ENCODE data around the gene APOD. TPM values are rescaled to one million over a fixed set of nuclear protein-coding genes. Genes with fewer than 3 reads are reported as not detected.

The APOD gene
- total and polyA plus RNA-seq, 2 of the 8 experiments (the other 6 are each of a cell fraction or from before 2014, with no cell fraction given) = not detected

GRCh38 chr3:195571361-195571760, 12.4 kb downstream of the APOD start:
- FAIRE-seq (no peak), DNase-seq (ENCODE audit: low read depth in 1 of 2, low spot score in 2 of 2) (no peak)
- Histone ChIP-seq H3K9me3 (ENCODE audit: insufficient read depth in 2 of 2, low read depth in 1 of 2, low read length in 1 of 2) (no peaks in the 10 kb centered on the region; a peak in 1 of 4 replicates), H2BK20ac (ENCODE audit: low read length) (no peak overlapping the region), H3K79me2 (ENCODE audit: control insufficient read depth in 1 of 2, insufficient read depth in 2 of 2, low read length in 2 of 2) (no peaks in the 10 kb centered on the region), H2AK5ac (ENCODE audit: low read depth, low read length) (no peak overlapping the region), H2BK120ac (replicated peaks; ENCODE audit: low read depth, low read length) (no peak overlapping the region), H3K36me3 (ENCODE audit: control insufficient read depth in 2 of 4, insufficient read depth in 4 of 4, low read length in 3 of 4) (no peaks in the 10 kb centered on the region), H3K4ac (replicated peaks; ENCODE audit: insufficient read length, low read depth, low read length) (no peak overlapping the region), H3K27ac (ENCODE audit: low read depth, low read length) (no peak overlapping the region), H3K56ac (replicated peaks; ENCODE audit: insufficient read length, low read depth, low read length) (no peak overlapping the region), H3K9ac (replicated peaks in 1 of 4; ENCODE audit: extremely low read depth in 1 of 4, low read depth in 3 of 4, low read length in 3 of 4) (no peak overlapping the region), H3K4me3 (ENCODE audit: extremely low read depth in 1 of 4, insufficient read depth in 2 of 4, low read depth in 3 of 4, low read length in 4 of 4) (no peak overlapping the region), H3K4me1 (replicated peaks in 1 of 4; ENCODE audit: control insufficient read depth in 3 of 4, insufficient read depth in 4 of 4, low read length in 3 of 4) (peaks cover 0 to 6% (median 3%) of the 10 kb centered on the region in 4 experiments; a peak in 4 of 7 replicates), H4K5ac (ENCODE audit: insufficient read length, low read depth, low read length) (no peak overlapping the region), H4K20me1 (replicated peaks in 1 of 2; ENCODE audit: control insufficient read depth in 1 of 2, insufficient read depth in 2 of 2, low read length in 2 of 2) (no peaks in the 10 kb centered on the region), H2BK15ac (ENCODE audit: low read length) (no peak overlapping the region), H3K23me2 (ENCODE audit: low read depth, low read length) (no peaks in the 10 kb centered on the region), H3K27me3 (replicated peaks in 1 of 4; ENCODE audit: control insufficient read depth in 3 of 4, extremely low read depth in 1 of 4, insufficient read depth in 3 of 4, low read length in 3 of 4) (no peaks in the 10 kb centered on the region), H2BK5ac (ENCODE audit: low read depth, low read length) (no peak overlapping the region), H3K14ac (ENCODE audit: insufficient read length) (no peak overlapping the region), H2AFZ (ENCODE audit: low read length) (no peak overlapping the region), H2BK12ac (ENCODE audit: low read depth, low read length) (no peak overlapping the region), H4K91ac (replicated peaks; ENCODE audit: insufficient read length, low read length) (no peak overlapping the region), H3K79me1 (ENCODE audit: low read depth, low read length) (no peaks in the 10 kb centered on the region), H3K4me2 (ENCODE audit: insufficient read depth in 1 of 2, low read depth in 2 of 2, low read length in 2 of 2) (no peak overlapping the region), H3K23ac (ENCODE audit: insufficient read length) (no peak overlapping the region), H4K8ac (ENCODE audit: extremely low read depth, insufficient read depth, low read length) (no peak overlapping the region), H3K18ac (ENCODE audit: extremely low read depth, low read length) (no peak overlapping the region)
- ChIA-PET POLR2A (ENCODE audit: partially characterized antibody) (no interaction called here), CTCF (ENCODE audit: partially characterized antibody) (interaction anchor here (1.3 to 2.5 kb wide), 4 partner anchors 12 to 301 kb away, joined by 3 to 5 read pairs (median 4); partner anchors contain the start of gene APOD)
- 81% methylated on average over 6 of the region's 6 CpGs; no CpG with 5 or more reads in 1 of the 2 experiments for WGBS, 2 experiments (ENCODE audit: extremely low coverage in 1 of 2, insufficient coverage in 1 of 2, insufficient read length in 1 of 2, insufficient replicate concordance in 2 of 2, low coverage in 1 of 2, low lambda C conversion rate in 2 of 2, missing lambda C conversion rate in 1 of 2)
- no peak for TF ChIP-seq ATF3 (IDR thresholded peaks at IDR 0.05; ENCODE audit: insufficient read depth, low read depth, low read length)
